GM12878 (cell line): Measurements from ENCODE around the gene HCRT.

Experiments
- JUNB ChIP-seq: IDR thresholded peaks from 2 replicates; pipeline ENCODE4 v1.6.1; 2016; ENCODE audit warnings: antibody characterized with exemption, mild to moderate bottlenecking
- NR2C2 ChIP-seq: IDR thresholded peaks from 2 replicates; pipeline ENCODE4 v1.6.1; 2011; ENCODE audit warnings: borderline replicate concordance, low read depth; ENCODE audit not compliant: control insufficient read depth, insufficient read length

DNA sequence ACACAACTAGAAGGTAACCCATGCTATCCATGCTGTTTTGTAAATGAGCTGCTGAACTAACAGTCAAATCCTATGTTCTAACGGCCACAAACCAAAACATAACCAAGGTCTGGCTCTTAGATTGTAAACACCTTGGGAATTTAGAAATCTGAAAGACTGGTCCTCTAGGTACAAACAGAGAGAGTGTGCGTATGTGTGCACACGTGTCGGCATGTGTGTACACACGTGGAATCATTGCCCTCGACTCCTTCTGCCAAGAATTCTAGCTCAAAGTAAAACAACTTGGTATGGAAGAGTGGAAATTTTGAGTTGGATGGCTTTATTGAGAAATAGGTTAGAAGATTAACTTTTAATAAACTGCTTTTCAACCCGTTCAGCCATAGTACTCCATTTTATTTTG, 27.1 kb upstream of the HCRT start:
- no peak for TF ChIP-seq JUNB
- TF ChIP-seq NR2C2, result no peak
